ENCODE measurements around the gene VWA2. TPM values are rescaled to one million over a fixed set of nuclear protein-coding genes. Genes with fewer than 3 reads are reported as not detected.

Gene VWA2
- total RNA-seq, 1 donor from 2014 or later: not detected

- H3K9me3 ChIP-seq (ENCODE audit: control insufficient read depth in 3 of 3, low read length in 3 of 3): no peaks in the 10 kb centered on the region
- no peak overlapping the region for H3K27ac ChIP-seq (ENCODE audit: low read depth, low read length)
- H3K4me3 ChIP-seq (ENCODE audit: low read length in 3 of 3): no peak overlapping the region
- H3K36me3 ChIP-seq (ENCODE audit: control insufficient read depth in 3 of 3, insufficient read depth in 3 of 3, low read length in 3 of 3): no peaks in the 10 kb centered on the region
- peaks cover 23 to 27% (median 26%) of the 10 kb centered on the region in 3 donors for H3K4me1 ChIP-seq (ENCODE audit: control insufficient read depth in 3 of 3, insufficient read depth in 3 of 3, low read length in 3 of 3)
- no peaks in the 10 kb centered on the region for H3K27me3 ChIP-seq (ENCODE audit: control insufficient read depth in 3 of 3, insufficient read depth in 3 of 3, low read length in 3 of 3)
- no peak overlapping the region for H3K9ac ChIP-seq (ENCODE audit: low read depth in 1 of 3, low read length in 3 of 3)
Measured at GRCh38 chr10:114272696-114273095, 33.6 kb downstream of the VWA2 start.

- H3K4me1 ChIP-seq (ENCODE audit: control insufficient read depth in 3 of 3, insufficient read depth in 3 of 3, low read length in 3 of 3): peaks cover 23 to 27% (median 26%) of the 10 kb centered on the region in 3 donors
- H3K9ac ChIP-seq (ENCODE audit: low read depth in 1 of 3, low read length in 3 of 3): no peak overlapping the region
- no peaks in the 10 kb centered on the region for H3K9me3 ChIP-seq (ENCODE audit: control insufficient read depth in 3 of 3, low read length in 3 of 3)
- no peaks in the 10 kb centered on the region for H3K36me3 ChIP-seq (ENCODE audit: control insufficient read depth in 3 of 3, insufficient read depth in 3 of 3, low read length in 3 of 3)
- H3K27me3 ChIP-seq (ENCODE audit: control insufficient read depth in 3 of 3, insufficient read depth in 3 of 3, low read length in 3 of 3): peaks cover 0 to 5% (median 5%) of the 10 kb centered on the region in 3 donors
- H3K4me3 ChIP-seq (ENCODE audit: low read length in 3 of 3): no peak overlapping the region
- no peak overlapping the region for H3K27ac ChIP-seq (ENCODE audit: low read depth, low read length)
Measured at GRCh38 chr10:114273910-114274309, 34.9 kb downstream of the VWA2 start.

DNA sequence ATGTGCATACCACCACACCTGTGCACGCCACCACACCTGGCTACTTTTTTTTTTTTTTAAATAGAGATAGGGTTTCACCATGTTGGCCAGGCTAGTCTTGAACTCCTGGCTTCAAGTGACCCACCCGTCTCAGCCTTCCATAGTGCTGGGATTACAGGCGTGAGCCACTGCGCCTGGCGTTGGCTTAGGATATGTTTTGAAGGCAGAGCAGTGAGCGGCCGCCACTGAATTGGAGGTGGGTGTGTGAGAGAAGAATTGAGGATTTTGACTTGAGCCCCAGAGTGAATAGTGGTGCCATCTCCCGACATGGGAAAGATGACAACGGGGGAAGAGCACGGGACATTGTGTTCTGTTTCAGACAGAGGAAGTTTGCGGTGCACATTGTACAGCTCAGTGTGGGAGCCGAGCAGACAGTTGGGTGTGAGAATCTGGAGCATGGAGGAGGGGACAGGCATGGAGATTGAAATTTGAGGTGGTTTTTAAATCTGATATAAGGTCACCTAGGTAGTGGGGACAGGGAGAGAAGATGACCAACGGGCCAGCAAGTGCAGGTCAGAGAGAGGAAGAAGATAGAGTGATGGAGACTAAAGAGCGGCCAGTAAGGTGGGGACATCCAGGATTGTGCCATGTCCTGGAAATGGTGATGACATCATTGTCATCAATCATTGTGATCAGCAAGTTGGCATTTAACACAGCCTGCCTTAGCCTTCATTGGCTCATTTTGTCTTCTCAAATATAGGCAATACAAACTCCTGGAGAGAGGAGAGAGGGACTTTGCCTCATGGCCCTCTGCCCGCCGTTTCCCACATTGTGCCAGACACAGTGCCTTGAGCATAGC is 35.8 kb downstream of the VWA2 start:
- Histone ChIP-seq H3K4me1 (ENCODE audit: control insufficient read depth in 3 of 3, insufficient read depth in 3 of 3, low read length in 3 of 3) (peaks cover 23 to 24% (median 23%) of the 10 kb centered on the region in 3 donors), H3K27ac (ENCODE audit: low read depth, low read length) (no peak overlapping the region), H3K4me3 (ENCODE audit: low read length in 3 of 3) (no peak overlapping the region), H3K36me3 (ENCODE audit: control insufficient read depth in 3 of 3, insufficient read depth in 3 of 3, low read length in 3 of 3) (no peaks in the 10 kb centered on the region), H3K9me3 (ENCODE audit: control insufficient read depth in 3 of 3, low read length in 3 of 3) (no peaks in the 10 kb centered on the region), H3K27me3 (ENCODE audit: control insufficient read depth in 3 of 3, insufficient read depth in 3 of 3, low read length in 3 of 3) (peaks cover 0 to 5% (median 5%) of the 10 kb centered on the region in 3 donors), H3K9ac (ENCODE audit: low read depth in 1 of 3, low read length in 3 of 3) (no peak overlapping the region)

DNA sequence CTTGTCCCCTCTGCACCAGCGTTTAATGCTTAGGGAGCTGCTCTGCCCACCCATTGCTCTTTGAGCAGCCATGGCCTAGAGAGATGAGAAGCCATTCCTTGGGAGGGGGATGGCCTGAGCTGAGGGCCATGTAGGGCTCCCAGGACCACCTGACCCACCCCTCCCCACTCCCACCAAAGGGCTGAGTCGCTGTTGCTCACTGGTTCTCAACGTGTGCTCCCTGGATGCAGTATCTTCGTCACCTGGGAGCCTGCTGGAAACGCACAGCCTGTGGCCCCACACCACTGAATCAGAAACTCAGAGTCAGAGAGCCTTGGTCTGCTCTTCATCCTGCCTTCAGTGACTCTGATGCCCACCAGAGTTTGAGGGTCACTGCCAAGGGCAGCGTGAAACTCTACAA is 37.0 kb downstream of the VWA2 start:
- no peaks in the 10 kb centered on the region for H3K36me3 ChIP-seq (ENCODE audit: control insufficient read depth in 3 of 3, insufficient read depth in 3 of 3, low read length in 3 of 3)
- no peak overlapping the region for H3K27ac ChIP-seq (ENCODE audit: low read depth, low read length)
- no peaks in the 10 kb centered on the region for H3K9me3 ChIP-seq (ENCODE audit: control insufficient read depth in 3 of 3, low read length in 3 of 3)
- H3K9ac ChIP-seq (ENCODE audit: low read depth in 1 of 3, low read length in 3 of 3): no peak overlapping the region
- H3K27me3 ChIP-seq (ENCODE audit: control insufficient read depth in 3 of 3, insufficient read depth in 3 of 3, low read length in 3 of 3): peaks cover 0 to 5% (median 5%) of the 10 kb centered on the region in 3 donors
- no peak overlapping the region for H3K4me3 ChIP-seq (ENCODE audit: low read length in 3 of 3)
- H3K4me1 ChIP-seq (ENCODE audit: control insufficient read depth in 3 of 3, insufficient read depth in 3 of 3, low read length in 3 of 3): peaks cover 11 to 12% (median 12%) of the 10 kb centered on the region in 3 donors

DNA sequence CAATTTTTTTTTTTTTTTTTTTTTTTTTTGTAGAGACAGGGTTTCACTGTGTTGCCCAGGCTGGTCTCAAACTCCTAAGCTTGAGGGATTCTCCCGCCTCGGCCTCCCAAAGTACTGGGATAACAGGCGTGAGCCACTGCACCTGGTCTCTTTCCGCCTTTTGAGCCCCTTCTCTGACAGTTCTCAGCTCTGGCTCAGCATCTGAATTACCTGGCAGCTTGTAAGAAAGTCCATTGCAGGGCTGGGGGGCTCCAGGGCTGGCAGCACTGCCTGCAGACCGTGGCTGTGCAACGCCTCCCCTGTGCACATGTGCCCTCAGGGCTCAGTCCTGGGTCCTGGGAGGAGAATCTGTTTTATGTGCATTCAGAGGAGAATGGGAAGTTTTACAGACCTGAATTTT is 37.6 kb downstream of the VWA2 start:
- Histone ChIP-seq H3K36me3 (ENCODE audit: control insufficient read depth in 3 of 3, insufficient read depth in 3 of 3, low read length in 3 of 3) (no peaks in the 10 kb centered on the region), H3K4me1 (ENCODE audit: control insufficient read depth in 3 of 3, insufficient read depth in 3 of 3, low read length in 3 of 3) (peaks cover 5 to 7% (median 6%) of the 10 kb centered on the region in 3 donors), H3K27ac (ENCODE audit: low read depth, low read length) (no peak overlapping the region), H3K4me3 (ENCODE audit: low read length in 3 of 3) (no peak overlapping the region), H3K27me3 (ENCODE audit: control insufficient read depth in 3 of 3, insufficient read depth in 3 of 3, low read length in 3 of 3) (peaks cover 0 to 5% (median 5%) of the 10 kb centered on the region in 3 donors), H3K9ac (ENCODE audit: low read depth in 1 of 3, low read length in 3 of 3) (no peak overlapping the region), H3K9me3 (ENCODE audit: control insufficient read depth in 3 of 3, low read length in 3 of 3) (no peaks in the 10 kb centered on the region)

DNA sequence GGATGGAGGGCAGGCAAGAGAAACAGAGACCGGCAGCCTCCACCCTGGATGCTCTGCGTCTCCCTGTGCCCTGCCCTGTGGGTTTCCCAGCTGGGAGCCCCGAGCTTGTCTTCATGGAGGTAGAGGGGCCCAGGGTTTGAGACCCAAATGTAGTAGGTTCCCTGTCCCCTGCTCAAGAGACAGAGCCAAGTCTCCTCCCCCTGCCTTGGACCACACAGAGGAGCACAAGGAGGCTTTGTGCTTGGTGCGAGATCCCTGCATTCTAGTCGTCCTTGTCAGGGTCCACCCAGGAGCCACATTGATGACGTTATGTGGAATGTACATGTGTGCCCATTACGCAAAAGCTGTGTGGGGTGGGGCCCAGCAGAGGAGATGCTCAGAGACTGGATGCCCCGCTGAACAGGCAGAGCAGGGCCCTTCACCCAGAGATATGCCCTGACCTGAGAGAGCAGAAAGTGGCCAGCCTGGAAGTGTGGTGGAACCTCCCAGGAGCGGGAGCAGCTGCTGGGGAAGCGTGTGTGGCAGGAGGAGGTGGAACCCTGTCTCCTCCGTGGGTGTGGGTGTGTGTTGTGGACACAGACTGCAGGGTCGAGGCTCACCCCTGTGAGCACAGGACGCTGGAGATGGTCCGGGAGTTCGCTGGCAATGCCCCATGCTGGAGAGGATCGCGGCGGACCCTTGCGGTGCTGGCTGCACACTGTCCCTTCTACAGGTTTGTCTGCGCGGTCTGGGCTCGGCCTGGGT is 39.3 kb downstream of the VWA2 start:
- no peak overlapping the region for H3K27ac ChIP-seq (ENCODE audit: low read depth, low read length)
- H3K4me3 ChIP-seq (ENCODE audit: low read length in 3 of 3): no peak overlapping the region
- H3K9ac ChIP-seq (ENCODE audit: low read depth in 1 of 3, low read length in 3 of 3): no peak overlapping the region
- peaks cover 0 to 5% (median 5%) of the 10 kb centered on the region in 3 donors for H3K27me3 ChIP-seq (ENCODE audit: control insufficient read depth in 3 of 3, insufficient read depth in 3 of 3, low read length in 3 of 3)
- no peaks in the 10 kb centered on the region for H3K9me3 ChIP-seq (ENCODE audit: control insufficient read depth in 3 of 3, low read length in 3 of 3)
- no peaks in the 10 kb centered on the region for H3K4me1 ChIP-seq (ENCODE audit: control insufficient read depth in 3 of 3, insufficient read depth in 3 of 3, low read length in 3 of 3)
- no peaks in the 10 kb centered on the region for H3K36me3 ChIP-seq (ENCODE audit: control insufficient read depth in 3 of 3, insufficient read depth in 3 of 3, low read length in 3 of 3)

GRCh38 chr10:114278884-114279191 is 39.8 kb downstream of the VWA2 start:
- Histone ChIP-seq H3K4me1 (ENCODE audit: control insufficient read depth in 3 of 3, insufficient read depth in 3 of 3, low read length in 3 of 3) (no peaks in the 10 kb centered on the region), H3K27ac (ENCODE audit: low read depth, low read length) (no peak overlapping the region), H3K9me3 (ENCODE audit: control insufficient read depth in 3 of 3, low read length in 3 of 3) (no peaks in the 10 kb centered on the region), H3K36me3 (ENCODE audit: control insufficient read depth in 3 of 3, insufficient read depth in 3 of 3, low read length in 3 of 3) (no peaks in the 10 kb centered on the region), H3K9ac (ENCODE audit: low read depth in 1 of 3, low read length in 3 of 3) (no peak overlapping the region), H3K4me3 (ENCODE audit: low read length in 3 of 3) (no peak overlapping the region), H3K27me3 (ENCODE audit: control insufficient read depth in 3 of 3, insufficient read depth in 3 of 3, low read length in 3 of 3) (peaks cover 0 to 5% (median 5%) of the 10 kb centered on the region in 3 donors)

DNA sequence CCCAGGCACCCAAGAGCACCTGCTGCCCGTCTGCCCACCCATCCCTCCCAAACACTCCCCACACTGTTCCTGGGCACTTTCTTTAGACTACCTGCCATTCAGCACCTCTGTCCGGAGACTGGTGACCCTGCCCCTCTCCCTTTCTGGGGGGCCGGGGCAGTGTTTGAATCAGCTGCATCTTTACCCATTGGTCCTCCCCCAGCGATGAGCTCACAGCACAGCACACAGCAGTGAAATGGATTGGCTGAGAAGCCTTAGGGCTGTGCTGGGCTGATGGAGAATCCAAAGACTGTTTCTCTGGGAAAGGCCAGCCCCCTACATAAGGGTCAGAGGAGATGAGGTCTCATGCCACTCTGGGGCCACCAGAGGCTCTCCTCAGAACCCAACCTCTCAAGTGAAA is 40.2 kb downstream of the VWA2 start:
- peaks cover 0 to 5% (median 5%) of the 10 kb centered on the region in 3 donors for H3K27me3 ChIP-seq (ENCODE audit: control insufficient read depth in 3 of 3, insufficient read depth in 3 of 3, low read length in 3 of 3)
- H3K4me1 ChIP-seq (ENCODE audit: control insufficient read depth in 3 of 3, insufficient read depth in 3 of 3, low read length in 3 of 3): no peaks in the 10 kb centered on the region
- no peak overlapping the region for H3K4me3 ChIP-seq (ENCODE audit: low read length in 3 of 3)
- H3K27ac ChIP-seq (ENCODE audit: low read depth, low read length): no peak overlapping the region
- no peaks in the 10 kb centered on the region for H3K36me3 ChIP-seq (ENCODE audit: control insufficient read depth in 3 of 3, insufficient read depth in 3 of 3, low read length in 3 of 3)
- H3K9me3 ChIP-seq (ENCODE audit: control insufficient read depth in 3 of 3, low read length in 3 of 3): no peaks in the 10 kb centered on the region
- no peak overlapping the region for H3K9ac ChIP-seq (ENCODE audit: low read depth in 1 of 3, low read length in 3 of 3)

GRCh38 chr10:114279901-114280644 is 41.0 kb downstream of the VWA2 start:
- H3K9me3 ChIP-seq (ENCODE audit: control insufficient read depth in 3 of 3, low read length in 3 of 3): no peaks in the 10 kb centered on the region
- H3K9ac ChIP-seq (ENCODE audit: low read depth in 1 of 3, low read length in 3 of 3): no peak overlapping the region
- no peaks in the 10 kb centered on the region for H3K36me3 ChIP-seq (ENCODE audit: control insufficient read depth in 3 of 3, insufficient read depth in 3 of 3, low read length in 3 of 3)
- no peak overlapping the region for H3K27ac ChIP-seq (ENCODE audit: low read depth, low read length)
- H3K4me3 ChIP-seq (ENCODE audit: low read length in 3 of 3): no peak overlapping the region
- peaks cover 0 to 5% (median 5%) of the 10 kb centered on the region in 3 donors for H3K27me3 ChIP-seq (ENCODE audit: control insufficient read depth in 3 of 3, insufficient read depth in 3 of 3, low read length in 3 of 3)
- H3K4me1 ChIP-seq (ENCODE audit: control insufficient read depth in 3 of 3, insufficient read depth in 3 of 3, low read length in 3 of 3): no peaks in the 10 kb centered on the region
